Measurements from ENCODE around the gene OAS2.

- TF ChIP-seq EZH2 (IDR thresholded peaks at IDR 0.05; ENCODE audit: low read length, missing control alignments) (no peak), CTCF (conservative IDR thresholded peaks at IDR 0.05 in 1 of 2, IDR thresholded peaks at IDR 0.05 in 1 of 2; ENCODE audit: low read depth in 1 of 2, low read length in 2 of 2) (no peak)
These were observed 32.4 kb downstream of the OAS2 start for GRCh38 chr12:113010701-113011100.

All from fibroblast of lung (primary cell).